ENCODE results near the gene GRPEL2. TPM values are rescaled to one million over a fixed set of nuclear protein-coding genes. Genes with fewer than 3 reads are reported as not detected.

GRPEL2 gene
- total RNA-seq, 1 experiment from 2014 or later: 48.9 TPM

GRCh38 chr5:149297340-149298025 is 47.8 kb upstream of the GRPEL2 start (continued):
- TF ChIP-seq REST (IDR thresholded peaks at IDR 0.05; ENCODE audit: low read depth) (no peak), EZH2phosphoT487 (IDR thresholded peaks at IDR 0.05; ENCODE audit: borderline replicate concordance) (no peak), POLR2A (IDR thresholded peaks at IDR 0.05; ENCODE audit: borderline replicate concordance, extremely low read depth, insufficient read depth, insufficient read length) (no peak)

- no peak for ATAC-seq
- Histone ChIP-seq H3K9ac (ENCODE audit: low read length) (no peak overlapping the region), H3K27ac (ENCODE audit: low read depth, low read length) (no peak overlapping the region), H3K9me2 (ENCODE audit: insufficient read depth) (no peaks in the 10 kb centered on the region), H4K20me1 (ENCODE audit: insufficient read depth) (no peaks in the 10 kb centered on the region), H3K4me3 (replicated peaks in 1 of 2; ENCODE audit: low read depth in 1 of 2, low read length in 2 of 2) (no peak overlapping the region), H3K4me2 (ENCODE audit: low read length) (no peak overlapping the region), H3K27me3 (ENCODE audit: insufficient read depth, low read length) (no peaks in the 10 kb centered on the region), H3K9me3 (ENCODE audit: control insufficient read depth in 1 of 2, insufficient read depth in 1 of 2, low read depth in 1 of 2, low read length in 2 of 2) (no peaks in the 10 kb centered on the region), H3K79me2 (ENCODE audit: insufficient read depth, low read length) (no peaks in the 10 kb centered on the region), H3K36me3 (ENCODE audit: control insufficient read depth in 1 of 2, insufficient read depth in 2 of 2, low read length in 2 of 2) (no peaks in the 10 kb centered on the region), H2AFZ (ENCODE audit: low read depth, low read length, poor library complexity, severe bottlenecking) (no peak overlapping the region), H3K4me1 (ENCODE audit: control insufficient read depth in 1 of 2, insufficient read depth in 2 of 2, low read length in 2 of 2) (peaks cover 0 to 13% of the 10 kb centered on the region in 2 experiments; a peak in 3 of 4 replicates)
- DNase-seq (ENCODE audit: low read depth, low spot score): no peak
- BruUV-seq (replicated peaks): no TSS peak
- POLR2A ChIA-PET: no interaction called here
- RAD21 ChIA-PET (ENCODE audit: low non-redundant PET in 1 of 2, low total read pairs in 2 of 2, uncharacterized antibody in 2 of 2, unreplicated experiment in 2 of 2): no interaction called here
- CTCF ChIA-PET: no interaction called here
- intact Hi-C loops (cut with micrococcal nuclease): no loop called here
- no peak for TF ChIP-seq CEBPB (IDR thresholded peaks at IDR 0.05; ENCODE audit: low read depth)
- TF ChIP-seq POLR2AphosphoS5 (IDR thresholded peaks at IDR 0.05; ENCODE audit: low read depth, low read length): no peak
- no peak for TF ChIP-seq EZH2phosphoT487 (IDR thresholded peaks at IDR 0.05; ENCODE audit: borderline replicate concordance)
- no peak for TF ChIP-seq EGR1 (IDR thresholded peaks at IDR 0.05; ENCODE audit: low read depth)
- no peak for TF ChIP-seq ELF1 (IDR thresholded peaks at IDR 0.05; ENCODE audit: borderline replicate concordance, low read depth)
- TF ChIP-seq ZFX (IDR thresholded peaks at IDR 0.05): no peak
- TF ChIP-seq FOSL1 (IDR thresholded peaks at IDR 0.05; ENCODE audit: low read depth): no peak
- no peak for TF ChIP-seq EZH2 (IDR thresholded peaks at IDR 0.05)
- TF ChIP-seq SRF (IDR thresholded peaks at IDR 0.05; ENCODE audit: low read depth): no peak
- TF ChIP-seq SIN3A (IDR thresholded peaks at IDR 0.05; ENCODE audit: low read depth): no peak
- TF ChIP-seq ZNF274 (IDR thresholded peaks at IDR 0.05; ENCODE audit: low read depth, low read length): no peak
- no peak for TF ChIP-seq POLR2A (IDR thresholded peaks at IDR 0.05; ENCODE audit: borderline replicate concordance, extremely low read depth, insufficient read depth, insufficient read length)
- TF ChIP-seq SP1 (IDR thresholded peaks at IDR 0.05; ENCODE audit: low read depth): no peak
- TF ChIP-seq RAD21 (IDR thresholded peaks at IDR 0.05; ENCODE audit: low read depth): no peak
Measured at GRCh38 chr5:149298163-149298562, 47.1 kb upstream of the GRPEL2 start.
